ENCODE results near the gene PLA2G2F.
A peak's percentile ranks its signal among the peaks of the same experiment; 100 is the strongest.

Gene PLA2G2F

DNA sequence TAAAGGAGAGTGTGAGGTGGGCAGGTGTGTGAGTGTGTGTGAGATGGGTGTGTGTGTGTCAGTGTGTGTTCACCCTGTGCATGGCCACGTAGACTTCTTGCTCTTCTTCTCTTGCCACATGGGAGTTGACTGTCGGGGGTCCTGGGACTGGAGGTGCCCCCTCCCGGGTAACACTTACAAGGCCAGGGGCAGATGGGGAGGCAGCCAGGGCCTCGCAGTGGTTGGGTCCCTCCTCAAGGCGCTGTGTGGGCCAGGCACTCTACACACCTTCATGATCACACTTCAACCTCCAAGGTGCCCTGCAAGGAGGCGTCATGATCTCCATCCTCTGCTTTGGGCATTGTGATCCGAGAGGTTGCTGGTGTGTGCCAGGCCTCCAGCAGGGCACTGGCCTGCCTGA, 2.3 kb downstream of the PLA2G2F start:
- no peak overlapping the region for H3K4me3 Mint-ChIP-seq

DNA sequence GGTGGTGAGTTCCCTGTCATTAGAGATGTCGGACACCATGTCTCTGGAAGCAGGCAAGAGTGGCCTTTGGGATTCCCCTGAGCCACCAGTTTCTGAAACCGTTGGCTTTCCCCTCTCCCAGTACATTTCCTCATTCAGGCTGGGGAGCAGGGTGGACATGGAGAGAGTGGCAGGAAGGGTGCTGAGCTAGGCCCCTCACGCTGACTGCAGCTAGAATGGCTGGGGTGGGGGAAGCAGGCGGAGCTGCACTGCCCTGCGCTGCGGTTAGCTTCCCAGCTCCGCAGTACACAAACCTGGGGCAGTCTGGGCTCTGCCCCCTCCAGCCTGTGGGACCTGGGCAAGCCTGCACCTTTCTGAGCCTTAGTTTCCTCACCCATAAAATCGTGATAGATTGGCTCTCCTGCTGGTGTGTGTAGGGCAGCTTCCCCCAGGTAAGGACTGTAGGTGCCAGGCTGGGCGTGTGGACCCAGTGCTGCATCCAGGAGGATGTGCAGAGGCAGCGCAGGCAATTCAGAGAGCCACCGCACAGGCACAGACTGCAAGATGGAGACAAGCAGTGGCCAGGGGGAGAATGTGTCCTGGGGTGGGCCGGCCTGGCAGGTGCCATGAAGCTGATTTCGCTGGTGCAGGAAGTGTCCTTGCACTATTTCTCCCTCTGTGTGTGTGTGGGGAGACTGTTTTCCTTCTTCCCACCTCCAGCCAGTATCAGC, 3.0 kb downstream of the PLA2G2F start:
- Mint-ChIP-seq H3K27me3 (ENCODE audit: low read depth) (peaks cover 14% of the 10 kb centered on the region), H3K27ac (no peak overlapping the region), H3K4me3 (no peak overlapping the region), H3K36me3 (ENCODE audit: low read depth) (no peaks in the 10 kb centered on the region), H3K9me3 (no peaks in the 10 kb centered on the region), H3K4me1 (no peaks in the 10 kb centered on the region)
- no peak for TF ChIP-seq CTCF (IDR thresholded peaks at IDR 0.05; ENCODE audit: unreplicated experiment in 3 of 3)

More for the DNA sequence above, 2.3 kb downstream of the PLA2G2F start:
- Mint-ChIP-seq H3K27ac (no peak overlapping the region), H3K4me1 (no peaks in the 10 kb centered on the region), H3K36me3 (ENCODE audit: low read depth) (no peaks in the 10 kb centered on the region), H3K27me3 (ENCODE audit: low read depth) (peaks cover 14% of the 10 kb centered on the region), H3K9me3 (no peaks in the 10 kb centered on the region)
- no peak for TF ChIP-seq CTCF (IDR thresholded peaks at IDR 0.05; ENCODE audit: unreplicated experiment in 3 of 3)

- Mint-ChIP-seq H3K9me3 (no peaks in the 10 kb centered on the region), H3K4me1 (no peaks in the 10 kb centered on the region), H3K36me3 (ENCODE audit: low read depth) (no peaks in the 10 kb centered on the region), H3K4me3 (no peak overlapping the region), H3K27me3 (ENCODE audit: low read depth) (peaks cover 14% of the 10 kb centered on the region), H3K27ac (no peak overlapping the region)
- no peak for TF ChIP-seq CTCF (IDR thresholded peaks at IDR 0.05; ENCODE audit: unreplicated experiment in 3 of 3)
Observed at GRCh38 chr1:20143318-20143717, 4.2 kb downstream of the PLA2G2F start.

- TF ChIP-seq CTCF (IDR thresholded peaks at IDR 0.05; ENCODE audit: unreplicated experiment in 3 of 3) = no peak
- H3K4me1 Mint-ChIP-seq = no peaks in the 10 kb centered on the region
- no peaks in the 10 kb centered on the region for H3K36me3 Mint-ChIP-seq (ENCODE audit: low read depth)
- peak overlapping the region in 1 of 3 experiments; percentile 29 for H3K4me3 Mint-ChIP-seq
- peaks cover 16% of the 10 kb centered on the region for H3K27me3 Mint-ChIP-seq (ENCODE audit: low read depth)
- no peaks in the 10 kb centered on the region for H3K9me3 Mint-ChIP-seq
- no peak overlapping the region for H3K27ac Mint-ChIP-seq
Observed at GRCh38 chr1:20143734-20144565, 4.8 kb downstream of the PLA2G2F start.

GRCh38 chr1:20147846-20148570, 8.9 kb downstream of the PLA2G2F start:
- Mint-ChIP-seq H3K9me3 (no peaks in the 10 kb centered on the region), H3K4me3 (no peak overlapping the region), H3K4me1 (peaks cover 8% of the 10 kb centered on the region), H3K36me3 (ENCODE audit: low read depth) (no peaks in the 10 kb centered on the region), H3K27ac (no peak overlapping the region), H3K27me3 (ENCODE audit: low read depth) (peaks cover 11% of the 10 kb centered on the region)
- no peak for TF ChIP-seq CTCF (IDR thresholded peaks at IDR 0.05; ENCODE audit: unreplicated experiment in 3 of 3)

Measured in nephron (organoid).